ENCODE data around the gene AHCYL1. TPM values are rescaled to one million over a fixed set of nuclear protein-coding genes. Genes with fewer than 3 reads are reported as not detected.

AHCYL1 gene
- total RNA-seq, 1 donor from 2014 or later = 60.5 TPM

DNA sequence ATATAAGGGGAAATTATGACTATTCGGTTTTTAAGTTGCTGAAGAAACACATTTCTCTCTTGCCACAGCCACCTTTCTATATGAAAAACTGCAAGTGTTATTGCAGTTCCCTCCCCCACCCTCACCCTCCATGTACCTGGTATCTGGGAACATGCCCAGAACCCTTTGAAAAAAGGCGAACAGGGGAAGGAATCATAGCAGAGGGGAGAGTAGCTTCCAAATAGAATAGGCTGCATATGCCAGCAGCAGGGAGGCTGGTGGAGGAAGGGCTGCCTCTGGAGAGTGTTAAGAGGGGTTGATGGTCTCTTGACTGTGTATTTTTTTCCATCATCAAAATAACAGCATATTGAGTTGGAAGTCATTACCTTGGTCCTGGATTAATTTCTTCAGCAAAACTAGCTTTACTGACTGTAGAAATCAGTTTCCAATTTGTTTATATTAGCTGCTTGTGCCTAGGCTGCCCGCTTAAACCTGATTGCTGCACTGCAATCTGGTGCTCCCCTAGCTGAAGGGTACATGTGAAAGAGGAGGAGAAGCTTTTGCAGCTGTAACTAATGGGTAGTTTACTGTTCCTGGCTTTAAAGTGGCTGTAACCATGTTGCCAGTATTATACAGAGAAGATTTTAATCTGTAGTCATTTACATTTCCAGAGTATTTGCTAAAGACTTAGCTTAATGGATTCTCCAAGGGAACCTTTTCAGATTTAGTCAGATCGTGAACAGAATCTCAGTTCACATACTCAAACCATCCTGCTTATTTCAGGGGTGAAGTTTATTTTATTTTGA is 22.7 kb downstream of the AHCYL1 start:
- Histone ChIP-seq H3K4me2 (ENCODE audit: low read length) (no peak overlapping the region), H3K9ac (ENCODE audit: low read length) (no peak overlapping the region), H3K79me2 (ENCODE audit: insufficient read depth, low read length) (peaks cover 54% of the 10 kb centered on the region), H3K27ac (ENCODE audit: low read depth, low read length) (no peak overlapping the region), H3K4me1 (ENCODE audit: insufficient read depth, low read length) (peaks cover 30% of the 10 kb centered on the region), H2AFZ (ENCODE audit: low read depth, low read length) (no peak overlapping the region), H4K20me1 (ENCODE audit: insufficient read depth, low read length) (peaks cover 59% of the 10 kb centered on the region), H3K4me3 (ENCODE audit: insufficient read depth, low read depth, low read length) (no peak overlapping the region), H3K36me3 (ENCODE audit: insufficient read depth, low read length) (peaks cover 32% of the 10 kb centered on the region), H3K9me3 (ENCODE audit: insufficient read depth, low read depth, low read length) (no peaks in the 10 kb centered on the region), H3K27me3 (ENCODE audit: insufficient read depth, low read length) (no peaks in the 10 kb centered on the region)
- Mint-ChIP-seq H3K4me1 (ENCODE audit: low read depth, unreplicated experiment) (peaks cover 67% of the 10 kb centered on the region), H3K36me3 (ENCODE audit: low read depth, unreplicated experiment) (peaks cover 7% of the 10 kb centered on the region), H3K4me3 (ENCODE audit: unreplicated experiment) (peak overlapping the region; percentile 63), H3K27ac (ENCODE audit: unreplicated experiment) (no peak overlapping the region), H3K9me3 (ENCODE audit: unreplicated experiment) (no peaks in the 10 kb centered on the region), H3K27me3 (ENCODE audit: low read depth, unreplicated experiment) (no peaks in the 10 kb centered on the region)
- DNase-seq (ENCODE audit: low read depth) = no peak
- no peak for TF ChIP-seq EZH2 (IDR thresholded peaks at IDR 0.05; ENCODE audit: insufficient read depth, low read length)
- TF ChIP-seq, protein P1, sequence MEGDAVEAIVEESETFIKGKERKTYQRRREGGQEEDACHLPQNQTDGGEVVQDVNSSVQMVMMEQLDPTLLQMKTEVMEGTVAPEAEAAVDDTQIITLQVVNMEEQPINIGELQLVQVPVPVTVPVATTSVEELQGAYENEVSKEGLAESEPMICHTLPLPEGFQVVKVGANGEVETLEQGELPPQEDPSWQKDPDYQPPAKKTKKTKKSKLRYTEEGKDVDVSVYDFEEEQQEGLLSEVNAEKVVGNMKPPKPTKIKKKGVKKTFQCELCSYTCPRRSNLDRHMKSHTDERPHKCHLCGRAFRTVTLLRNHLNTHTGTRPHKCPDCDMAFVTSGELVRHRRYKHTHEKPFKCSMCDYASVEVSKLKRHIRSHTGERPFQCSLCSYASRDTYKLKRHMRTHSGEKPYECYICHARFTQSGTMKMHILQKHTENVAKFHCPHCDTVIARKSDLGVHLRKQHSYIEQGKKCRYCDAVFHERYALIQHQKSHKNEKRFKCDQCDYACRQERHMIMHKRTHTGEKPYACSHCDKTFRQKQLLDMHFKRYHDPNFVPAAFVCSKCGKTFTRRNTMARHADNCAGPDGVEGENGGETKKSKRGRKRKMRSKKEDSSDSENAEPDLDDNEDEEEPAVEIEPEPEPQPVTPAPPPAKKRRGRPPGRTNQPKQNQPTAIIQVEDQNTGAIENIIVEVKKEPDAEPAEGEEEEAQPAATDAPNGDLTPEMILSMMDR (IDR thresholded peaks at IDR 0.05; ENCODE audit: insufficient read depth, low read depth, low read length) = no peak
- no peak for FAIRE-seq

DNA sequence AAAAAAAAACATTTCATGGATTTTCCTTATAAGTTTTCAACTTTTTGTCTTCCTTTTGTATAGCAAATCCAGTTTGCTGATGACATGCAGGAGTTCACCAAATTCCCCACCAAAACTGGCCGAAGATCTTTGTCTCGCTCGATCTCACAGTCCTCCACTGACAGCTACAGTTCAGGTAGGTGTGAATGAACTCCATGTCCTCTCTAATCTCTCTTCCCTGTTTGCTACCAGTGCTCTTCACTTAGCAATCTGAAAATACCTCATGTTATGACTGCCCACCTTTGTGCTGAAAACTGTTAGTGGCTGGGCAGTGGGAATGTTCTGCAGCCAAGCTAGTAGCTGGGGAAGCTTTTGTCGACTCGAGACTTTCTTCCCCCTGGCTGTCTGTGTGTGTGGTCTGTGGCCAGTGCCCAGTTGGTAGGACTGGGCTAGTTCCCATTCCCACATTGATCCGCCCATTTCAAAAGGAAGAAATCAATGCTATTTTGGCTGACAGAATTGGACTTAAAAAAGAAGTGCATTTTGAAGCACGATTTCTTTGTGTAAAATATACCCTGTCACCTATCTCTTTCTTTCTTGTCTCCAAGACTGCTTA is 24.5 kb downstream of the AHCYL1 start:
- Mint-ChIP-seq H3K36me3 (ENCODE audit: low read depth, unreplicated experiment) (peaks cover 7% of the 10 kb centered on the region), H3K4me3 (ENCODE audit: unreplicated experiment) (no peak overlapping the region), H3K27ac (ENCODE audit: unreplicated experiment) (no peak overlapping the region), H3K4me1 (ENCODE audit: low read depth, unreplicated experiment) (peaks cover 50% of the 10 kb centered on the region), H3K9me3 (ENCODE audit: unreplicated experiment) (no peaks in the 10 kb centered on the region), H3K27me3 (ENCODE audit: low read depth, unreplicated experiment) (no peaks in the 10 kb centered on the region)
- Histone ChIP-seq H3K27ac (ENCODE audit: low read depth, low read length) (no peak overlapping the region), H2AFZ (ENCODE audit: low read depth, low read length) (no peak overlapping the region), H3K4me2 (ENCODE audit: low read length) (no peak overlapping the region), H3K4me3 (ENCODE audit: insufficient read depth, low read depth, low read length) (no peak overlapping the region), H3K27me3 (ENCODE audit: insufficient read depth, low read length) (no peaks in the 10 kb centered on the region), H3K9ac (ENCODE audit: low read length) (no peak overlapping the region), H3K36me3 (ENCODE audit: insufficient read depth, low read length) (peaks cover 42% of the 10 kb centered on the region), H3K4me1 (ENCODE audit: insufficient read depth, low read length) (peaks cover 12% of the 10 kb centered on the region), H4K20me1 (ENCODE audit: insufficient read depth, low read length) (peaks cover 60% of the 10 kb centered on the region), H3K79me2 (ENCODE audit: insufficient read depth, low read length) (peaks cover 48% of the 10 kb centered on the region), H3K9me3 (ENCODE audit: insufficient read depth, low read depth, low read length) (no peaks in the 10 kb centered on the region)
- TF ChIP-seq, protein P1 (IDR thresholded peaks at IDR 0.05; ENCODE audit: insufficient read depth, low read depth, low read length) = no peak
- TF ChIP-seq EZH2 (IDR thresholded peaks at IDR 0.05; ENCODE audit: insufficient read depth, low read length) = no peak
- FAIRE-seq (no peak), DNase-seq (ENCODE audit: low read depth) (no peak)

All from astrocyte (in vitro differentiated cells and primary cell).